Endodermal cell (in vitro differentiated cells): ENCODE results near the gene TULP4. TPM values are rescaled to one million over a fixed set of nuclear protein-coding genes. Genes with fewer than 3 reads are reported as not detected.
"Not testable (repeated sequence)": the region's sequence is repeated elsewhere in the genome, so short reads cannot be mapped to it uniquely, and the experiment has no call there.

Experiments used
- DNase-seq: peaks from one replicate; pipeline ENCODE4 v3.0.0-alpha.2; 2017
- H3K27ac ChIP-seq: 2 replicates; pipeline ENCODE4 v1.5.1; 2013; ENCODE audit warnings: mild to moderate bottlenecking, low read depth, low read length, moderate library complexity
- H3K27me3 ChIP-seq: 2 replicates; pipeline ENCODE4 v1.6.1; 2013; ENCODE audit warnings: mild to moderate bottlenecking, low read length, moderate library complexity; ENCODE audit not compliant: insufficient read depth, control insufficient read depth, poor library complexity, severe bottlenecking
- H3K36me3 ChIP-seq: 2 replicates; pipeline ENCODE4 v1.7.0; 2013; ENCODE audit warnings: mild to moderate bottlenecking, low read length, moderate library complexity; ENCODE audit not compliant: control insufficient read depth, insufficient read depth
- H3K4me1 ChIP-seq: one replicate; pipeline ENCODE4 v1.7.0; 2013; ENCODE audit warnings: low read length; ENCODE audit not compliant: control insufficient read depth, insufficient read depth
- H3K4me3 ChIP-seq: 2 replicates; pipeline ENCODE4 v1.5.1; 2013; ENCODE audit warnings: mild to moderate bottlenecking, low read length, moderate library complexity
- H3K9ac ChIP-seq: 2 replicates; pipeline ENCODE4 v1.6.1; 2013; ENCODE audit warnings: mild to moderate bottlenecking, low read length, moderate library complexity; ENCODE audit not compliant: poor library complexity, severe bottlenecking; ENCODE audit errors: extremely low read depth
- H3K9me3 ChIP-seq: 2 replicates; pipeline ENCODE4 v1.6.1; 2013; ENCODE audit warnings: mild to moderate bottlenecking, low read length, moderate library complexity; ENCODE audit not compliant: control insufficient read depth
- H3K27ac Mint-ChIP-seq: 2 replicates; pipeline ENCODE4 v1.8.0; 2020; ENCODE audit warnings: mixed read lengths
- H3K27me3 Mint-ChIP-seq: 2 replicates; pipeline ENCODE4 v1.8.0; 2021; ENCODE audit warnings: mild to moderate bottlenecking, mixed read lengths; ENCODE audit not compliant: insufficient read depth
- H3K36me3 Mint-ChIP-seq: 2 replicates; pipeline ENCODE4 v1.8.0; 2020; ENCODE audit warnings: low read depth, mixed read lengths
- H3K4me1 Mint-ChIP-seq: 2 replicates; pipeline ENCODE4 v1.8.0; 2020; ENCODE audit warnings: mixed read lengths
- H3K4me3 Mint-ChIP-seq: 2 replicates; pipeline ENCODE4 v1.8.0; 2020; ENCODE audit warnings: mild to moderate bottlenecking, moderate library complexity, mixed read lengths
- H3K9me3 Mint-ChIP-seq: 2 replicates; pipeline ENCODE4 v1.8.0; 2020; ENCODE audit warnings: mild to moderate bottlenecking, mixed read lengths
- WGBS, 2 experiments: methylation state at CpG; one replicate each; pipeline versions ENCODE4 v1.1.5 to v1.1.7; 2013; ENCODE audit warnings: missing lambda C conversion rate in 2 of 2, mixed read lengths in 1 of 2; ENCODE audit not compliant: insufficient coverage in 1 of 2, insufficient read length in 1 of 2; 5-methylcytosine and 5-hydroxymethylcytosine counted together
- total RNA-seq, 2 donors: library from RNA; stranded (reverse); fragmentation: NEBNext Ultra II Directional in 1 of 2; extraction: Animal tissue kit (Norgen Biotek cat#: 25700) in 1 of 2; gene quantifications; 2 replicates in 1 of 2; 3 replicates in 1 of 2; pipeline ENCODE4 v1.2.1, GENCODE V29; 2021
- TF ChIP-seq, protein P1 (sequence below): fragments of 200-600 bp; sonication (generic); conservative IDR thresholded peaks from 2 replicates; pipeline ENCODE4 v1.5.0; 2021; ENCODE audit warnings: antibody characterized with exemption, mild to moderate bottlenecking

Gene TULP4
- total RNA-seq, 2 donors from 2014 or later = 102 to 103 TPM

GRCh38 chr6:158521759-158522158 is 209.5 kb downstream of the TULP4 start:
- H3K27ac ChIP-seq = no peak overlapping the region
- H3K27ac Mint-ChIP-seq = no peak overlapping the region
- no peak overlapping the region for H3K4me3 Mint-ChIP-seq
- no peaks in the 10 kb centered on the region for H3K4me1 ChIP-seq
- H3K9me3 ChIP-seq = no peaks in the 10 kb centered on the region
- TF ChIP-seq, protein P1, sequence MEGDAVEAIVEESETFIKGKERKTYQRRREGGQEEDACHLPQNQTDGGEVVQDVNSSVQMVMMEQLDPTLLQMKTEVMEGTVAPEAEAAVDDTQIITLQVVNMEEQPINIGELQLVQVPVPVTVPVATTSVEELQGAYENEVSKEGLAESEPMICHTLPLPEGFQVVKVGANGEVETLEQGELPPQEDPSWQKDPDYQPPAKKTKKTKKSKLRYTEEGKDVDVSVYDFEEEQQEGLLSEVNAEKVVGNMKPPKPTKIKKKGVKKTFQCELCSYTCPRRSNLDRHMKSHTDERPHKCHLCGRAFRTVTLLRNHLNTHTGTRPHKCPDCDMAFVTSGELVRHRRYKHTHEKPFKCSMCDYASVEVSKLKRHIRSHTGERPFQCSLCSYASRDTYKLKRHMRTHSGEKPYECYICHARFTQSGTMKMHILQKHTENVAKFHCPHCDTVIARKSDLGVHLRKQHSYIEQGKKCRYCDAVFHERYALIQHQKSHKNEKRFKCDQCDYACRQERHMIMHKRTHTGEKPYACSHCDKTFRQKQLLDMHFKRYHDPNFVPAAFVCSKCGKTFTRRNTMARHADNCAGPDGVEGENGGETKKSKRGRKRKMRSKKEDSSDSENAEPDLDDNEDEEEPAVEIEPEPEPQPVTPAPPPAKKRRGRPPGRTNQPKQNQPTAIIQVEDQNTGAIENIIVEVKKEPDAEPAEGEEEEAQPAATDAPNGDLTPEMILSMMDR = no peak
- H3K36me3 Mint-ChIP-seq = no peaks in the 10 kb centered on the region
- H3K36me3 ChIP-seq = no peaks in the 10 kb centered on the region
- no peak overlapping the region for H3K4me3 ChIP-seq
- DNase-seq = peak; percentile 7
- H3K27me3 Mint-ChIP-seq = peaks cover 33% of the 10 kb centered on the region
- H3K9me3 Mint-ChIP-seq = peaks cover 17% of the 10 kb centered on the region
- no CpG with 5 or more reads among the region's 1 CpG for WGBS, 2 experiments
- H3K4me1 Mint-ChIP-seq = peaks cover 9% of the 10 kb centered on the region
- H3K27me3 ChIP-seq = no peaks in the 10 kb centered on the region
- H3K9ac ChIP-seq = no peak overlapping the region

DNA sequence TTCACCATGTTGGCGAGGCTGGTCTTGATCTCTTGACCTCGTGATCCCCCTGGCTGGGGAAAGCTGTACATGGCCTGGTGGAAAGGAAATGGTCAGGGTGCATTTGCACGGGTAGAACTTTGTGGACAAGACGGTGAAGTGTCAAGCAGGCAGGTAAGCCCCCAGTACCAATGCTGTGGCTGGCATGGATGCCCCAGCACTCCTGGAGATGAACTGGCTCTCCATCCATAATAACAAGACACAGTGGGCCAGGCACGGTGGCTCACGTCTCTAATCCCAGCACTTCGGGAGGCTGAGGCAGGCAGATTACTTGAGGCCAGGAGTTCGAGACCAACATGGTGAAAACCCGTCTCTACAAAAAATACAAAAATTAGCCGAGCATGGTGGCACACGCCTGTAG is 210.4 kb downstream of the TULP4 start:
- no peak overlapping the region for H3K9ac ChIP-seq
- H3K4me1 Mint-ChIP-seq = peaks cover 9% of the 10 kb centered on the region
- H3K9me3 ChIP-seq = no peaks in the 10 kb centered on the region
- no peak overlapping the region for H3K4me3 Mint-ChIP-seq
- DNase-seq = peak; percentile 22
- H3K36me3 Mint-ChIP-seq = no peaks in the 10 kb centered on the region
- H3K36me3 ChIP-seq = no peaks in the 10 kb centered on the region
- H3K27me3 Mint-ChIP-seq = peaks cover 35% of the 10 kb centered on the region
- WGBS, 2 experiments = 93 to 95% methylated on average over 10 to 11 of the region's 11 CpGs
- no peak overlapping the region for H3K27ac Mint-ChIP-seq
- H3K27me3 ChIP-seq = no peaks in the 10 kb centered on the region
- H3K9me3 Mint-ChIP-seq = peaks cover 25% of the 10 kb centered on the region
- H3K4me3 ChIP-seq = no peak overlapping the region
- no peaks in the 10 kb centered on the region for H3K4me1 ChIP-seq
- TF ChIP-seq, protein P1 = no peak
- H3K27ac ChIP-seq = no peak overlapping the region

DNA sequence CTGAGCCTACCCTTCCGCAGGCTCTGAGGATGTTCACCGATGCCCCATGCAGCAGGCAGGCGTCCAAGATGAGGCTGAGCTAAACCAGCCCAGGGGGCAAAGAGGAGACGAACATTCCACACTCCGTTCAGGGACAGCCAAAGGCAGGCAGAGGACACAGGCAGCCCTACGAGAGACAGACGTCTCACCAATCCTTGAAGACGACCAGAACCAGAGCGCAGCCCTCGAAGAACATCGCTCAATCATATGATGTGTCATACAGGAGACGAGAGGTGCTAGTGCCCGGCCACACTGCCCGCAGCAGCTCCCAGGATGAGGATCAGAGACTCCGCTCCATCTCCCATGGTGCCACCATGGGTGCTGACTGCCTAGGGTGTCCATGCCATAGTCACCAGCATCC is 212.0 kb downstream of the TULP4 start:
- Histone ChIP-seq H3K27ac (no peak overlapping the region), H3K4me1 (no peaks in the 10 kb centered on the region), H3K27me3 (no peaks in the 10 kb centered on the region), H3K4me3 (no peak overlapping the region), H3K9ac (no peak overlapping the region), H3K9me3 (no peaks in the 10 kb centered on the region), H3K36me3 (no peaks in the 10 kb centered on the region)
- H3K36me3 Mint-ChIP-seq = no peaks in the 10 kb centered on the region
- 93 to 95% methylated on average over 15 of the region's 15 CpGs for WGBS, 2 experiments
- H3K9me3 Mint-ChIP-seq = peaks cover 28% of the 10 kb centered on the region
- peaks cover 39% of the 10 kb centered on the region for H3K27me3 Mint-ChIP-seq
- peak; percentile 27 for DNase-seq
- no peak overlapping the region for H3K27ac Mint-ChIP-seq
- TF ChIP-seq, protein P1 = no peak
- H3K4me1 Mint-ChIP-seq = no peaks in the 10 kb centered on the region
- no peak overlapping the region for H3K4me3 Mint-ChIP-seq

GRCh38 chr6:158527858-158528257 is 215.6 kb downstream of the TULP4 start:
- H3K9ac ChIP-seq, H3K27me3 ChIP-seq, H3K36me3 Mint-ChIP-seq, H3K4me1 ChIP-seq, H3K4me3 Mint-ChIP-seq, H3K27ac Mint-ChIP-seq, H3K27ac ChIP-seq, DNase-seq, H3K4me1 Mint-ChIP-seq, H3K9me3 ChIP-seq, H3K36me3 ChIP-seq, H3K4me3 ChIP-seq: not testable (repeated sequence)
- Mint-ChIP-seq H3K9me3 (peaks cover 28% of the 10 kb centered on the region), H3K27me3 (peaks cover 46% of the 10 kb centered on the region)
- 83 to 95% methylated on average over 1 of the region's 1 CpG for WGBS, 2 experiments
